WTC11 (cell line): Measurements from ENCODE around the gene AKAP10. TPM values are rescaled to one million over a fixed set of nuclear protein-coding genes. Genes with fewer than 3 reads are reported as not detected.
A peak's percentile ranks its signal among the peaks of the same experiment; 100 is the strongest.

Experiments
- AFF4 ChIP-seq: sonication (generic); formaldehyde crosslinking; IDR thresholded peaks from 2 replicates; pipeline ENCODE4 v1.8.1; 2023; ENCODE audit warnings: mild to moderate bottlenecking, missing genetic modification reagents, borderline replicate concordance
- CREM ChIP-seq: sonication (generic); formaldehyde crosslinking; IDR thresholded peaks from 2 replicates; pipeline ENCODE4 v1.8.1; 2022; ENCODE audit warnings: mild to moderate bottlenecking, missing genetic modification reagents, moderate library complexity
- FOXJ3 ChIP-seq: sonication (generic); formaldehyde crosslinking; IDR thresholded peaks from 2 replicates; pipeline ENCODE4 v1.9.0; 2021; ENCODE audit warnings: missing genetic modification reagents, mild to moderate bottlenecking, borderline replicate concordance
- GABPB1 ChIP-seq: sonication (generic); formaldehyde crosslinking; IDR thresholded peaks from 2 replicates; pipeline ENCODE4 v1.8.1; 2023; ENCODE audit warnings: mild to moderate bottlenecking, missing genetic modification reagents
- GRHL2 ChIP-seq: fragments of 250-450 bp; sonication (Bioruptor Pico); IDR thresholded peaks from 2 replicates; pipeline ENCODE4 v1.8.0; 2022; ENCODE audit warnings: mild to moderate bottlenecking, moderate library complexity; ENCODE audit not compliant: insufficient replicate concordance, severe bottlenecking
- GTF2I ChIP-seq: fragments of 250-450 bp; sonication (Bioruptor Pico); conservative IDR thresholded peaks from 2 replicates; pipeline ENCODE4 v1.4.0; 2021; ENCODE audit warnings: mild to moderate bottlenecking
- RELA ChIP-seq: sonication (generic); formaldehyde crosslinking; IDR thresholded peaks from 2 replicates; pipeline ENCODE4 v1.8.1; 2022; ENCODE audit warnings: missing genetic modification reagents, mild to moderate bottlenecking, borderline replicate concordance
- SMAD4 ChIP-seq: sonication (generic); formaldehyde crosslinking; IDR thresholded peaks from 2 replicates; pipeline ENCODE4 v1.8.0; 2022; ENCODE audit warnings: mild to moderate bottlenecking, missing genetic modification reagents
- STAT6 ChIP-seq: sonication (generic); formaldehyde crosslinking; conservative IDR thresholded peaks from 2 replicates; pipeline ENCODE4 v1.8.1; 2023; ENCODE audit warnings: mild to moderate bottlenecking, low read depth, missing genetic modification reagents, moderate library complexity
- TEAD1 ChIP-seq: sonication (generic); formaldehyde crosslinking; IDR thresholded peaks from 2 replicates; pipeline ENCODE4 v1.8.0; 2022; ENCODE audit warnings: mild to moderate bottlenecking, missing genetic modification reagents
- TP53 ChIP-seq: sonication (generic); formaldehyde crosslinking; IDR thresholded peaks from 2 replicates; pipeline ENCODE4 v1.8.1; 2023; ENCODE audit warnings: mild to moderate bottlenecking, missing genetic modification reagents
- ZNF219 ChIP-seq: sonication (generic); formaldehyde crosslinking; IDR thresholded peaks from 2 replicates; pipeline ENCODE4 v1.8.0; 2023; ENCODE audit warnings: missing genetic modification reagents, mild to moderate bottlenecking, borderline replicate concordance
- ZNF281 ChIP-seq: sonication (generic); formaldehyde crosslinking; IDR thresholded peaks from 2 replicates; pipeline ENCODE4 v1.8.0; 2023; ENCODE audit warnings: mild to moderate bottlenecking, missing genetic modification reagents
- total RNA-seq: library from RNA; stranded (reverse); gene quantifications from 3 replicates; pipeline ENCODE4 v1.2.3, GENCODE V29; 2021
- TF ChIP-seq, protein P1 (sequence below): sonication (generic); formaldehyde crosslinking; IDR thresholded peaks from 2 replicates; pipeline ENCODE4 v1.8.0; 2022; ENCODE audit warnings: missing genetic modification reagents
- TF ChIP-seq, protein P2 (sequence below): sonication (generic); formaldehyde crosslinking; IDR thresholded peaks from 2 replicates; pipeline ENCODE4 v1.8.1; 2023; ENCODE audit warnings: mild to moderate bottlenecking, missing genetic modification reagents
- TF ChIP-seq, protein P3 (sequence below): sonication (generic); formaldehyde crosslinking; IDR thresholded peaks from 2 replicates; pipeline ENCODE4 v1.8.1; 2023; ENCODE audit warnings: mild to moderate bottlenecking, missing genetic modification reagents, moderate library complexity
- TF ChIP-seq, protein P4 (sequence below): sonication (generic); formaldehyde crosslinking; IDR thresholded peaks from 2 replicates; pipeline ENCODE4 v1.8.1; 2023; ENCODE audit warnings: mild to moderate bottlenecking, moderate library complexity, missing genetic modification reagents
- TF ChIP-seq, protein P5 (sequence below): fragments of 250-450 bp; sonication (Bioruptor Pico); IDR thresholded peaks from 2 replicates; pipeline ENCODE4 v2.1.2; 2022; ENCODE audit warnings: mild to moderate bottlenecking, moderate library complexity

AKAP10 gene
- total RNA-seq, 1 experiment from 2014 or later = 29.9 TPM

GRCh38 chr17:19867329-19868078 lies 110.1 kb downstream of the AKAP10 start, which contains the start of gene ULK2 (continued):
- TF ChIP-seq ZNF281 (CRISPR knock-in tag) (no peak), TP53 (CRISPR knock-in tag) (no peak), ZNF219 (CRISPR knock-in tag) (no peak), TEAD1 (CRISPR knock-in tag) (no peak), RELA (no peak), GABPB1 (CRISPR knock-in tag) (no peak), CREM (no peak; the same call in 1 of the 2 replicates), FOXJ3 (CRISPR knock-in tag) (no peak), STAT6 (no peak), GRHL2 (CRISPR knock-in tag) (no peak), SMAD4 (CRISPR knock-in tag) (no peak), GTF2I (CRISPR knock-in tag) (no peak), AFF4 (CRISPR knock-in tag) (no peak)
- TF ChIP-seq, protein P1, sequence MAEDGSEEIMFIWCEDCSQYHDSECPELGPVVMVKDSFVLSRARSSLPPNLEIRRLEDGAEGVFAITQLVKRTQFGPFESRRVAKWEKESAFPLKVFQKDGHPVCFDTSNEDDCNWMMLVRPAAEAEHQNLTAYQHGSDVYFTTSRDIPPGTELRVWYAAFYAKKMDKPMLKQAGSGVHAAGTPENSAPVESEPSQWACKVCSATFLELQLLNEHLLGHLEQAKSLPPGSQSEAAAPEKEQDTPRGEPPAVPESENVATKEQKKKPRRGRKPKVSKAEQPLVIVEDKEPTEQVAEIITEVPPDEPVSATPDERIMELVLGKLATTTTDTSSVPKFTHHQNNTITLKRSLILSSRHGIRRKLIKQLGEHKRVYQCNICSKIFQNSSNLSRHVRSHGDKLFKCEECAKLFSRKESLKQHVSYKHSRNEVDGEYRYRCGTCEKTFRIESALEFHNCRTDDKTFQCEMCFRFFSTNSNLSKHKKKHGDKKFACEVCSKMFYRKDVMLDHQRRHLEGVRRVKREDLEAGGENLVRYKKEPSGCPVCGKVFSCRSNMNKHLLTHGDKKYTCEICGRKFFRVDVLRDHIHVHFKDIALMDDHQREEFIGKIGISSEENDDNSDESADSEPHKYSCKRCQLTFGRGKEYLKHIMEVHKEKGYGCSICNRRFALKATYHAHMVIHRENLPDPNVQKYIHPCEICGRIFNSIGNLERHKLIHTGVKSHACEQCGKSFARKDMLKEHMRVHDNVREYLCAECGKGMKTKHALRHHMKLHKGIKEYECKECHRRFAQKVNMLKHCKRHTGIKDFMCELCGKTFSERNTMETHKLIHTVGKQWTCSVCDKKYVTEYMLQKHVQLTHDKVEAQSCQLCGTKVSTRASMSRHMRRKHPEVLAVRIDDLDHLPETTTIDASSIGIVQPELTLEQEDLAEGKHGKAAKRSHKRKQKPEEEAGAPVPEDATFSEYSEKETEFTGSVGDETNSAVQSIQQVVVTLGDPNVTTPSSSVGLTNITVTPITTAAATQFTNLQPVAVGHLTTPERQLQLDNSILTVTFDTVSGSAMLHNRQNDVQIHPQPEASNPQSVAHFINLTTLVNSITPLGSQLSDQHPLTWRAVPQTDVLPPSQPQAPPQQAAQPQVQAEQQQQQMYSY (CRISPR knock-in tag) = no peak
- TF ChIP-seq, protein P2, sequence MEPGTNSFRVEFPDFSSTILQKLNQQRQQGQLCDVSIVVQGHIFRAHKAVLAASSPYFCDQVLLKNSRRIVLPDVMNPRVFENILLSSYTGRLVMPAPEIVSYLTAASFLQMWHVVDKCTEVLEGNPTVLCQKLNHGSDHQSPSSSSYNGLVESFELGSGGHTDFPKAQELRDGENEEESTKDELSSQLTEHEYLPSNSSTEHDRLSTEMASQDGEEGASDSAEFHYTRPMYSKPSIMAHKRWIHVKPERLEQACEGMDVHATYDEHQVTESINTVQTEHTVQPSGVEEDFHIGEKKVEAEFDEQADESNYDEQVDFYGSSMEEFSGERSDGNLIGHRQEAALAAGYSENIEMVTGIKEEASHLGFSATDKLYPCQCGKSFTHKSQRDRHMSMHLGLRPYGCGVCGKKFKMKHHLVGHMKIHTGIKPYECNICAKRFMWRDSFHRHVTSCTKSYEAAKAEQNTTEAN = peak; percentile 10; the same call in 1 of the 2 replicates
- TF ChIP-seq, protein P3, sequence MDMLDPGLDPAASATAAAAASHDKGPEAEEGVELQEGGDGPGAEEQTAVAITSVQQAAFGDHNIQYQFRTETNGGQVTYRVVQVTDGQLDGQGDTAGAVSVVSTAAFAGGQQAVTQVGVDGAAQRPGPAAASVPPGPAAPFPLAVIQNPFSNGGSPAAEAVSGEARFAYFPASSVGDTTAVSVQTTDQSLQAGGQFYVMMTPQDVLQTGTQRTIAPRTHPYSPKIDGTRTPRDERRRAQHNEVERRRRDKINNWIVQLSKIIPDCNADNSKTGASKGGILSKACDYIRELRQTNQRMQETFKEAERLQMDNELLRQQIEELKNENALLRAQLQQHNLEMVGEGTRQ = no peak
- TF ChIP-seq, protein P4, sequence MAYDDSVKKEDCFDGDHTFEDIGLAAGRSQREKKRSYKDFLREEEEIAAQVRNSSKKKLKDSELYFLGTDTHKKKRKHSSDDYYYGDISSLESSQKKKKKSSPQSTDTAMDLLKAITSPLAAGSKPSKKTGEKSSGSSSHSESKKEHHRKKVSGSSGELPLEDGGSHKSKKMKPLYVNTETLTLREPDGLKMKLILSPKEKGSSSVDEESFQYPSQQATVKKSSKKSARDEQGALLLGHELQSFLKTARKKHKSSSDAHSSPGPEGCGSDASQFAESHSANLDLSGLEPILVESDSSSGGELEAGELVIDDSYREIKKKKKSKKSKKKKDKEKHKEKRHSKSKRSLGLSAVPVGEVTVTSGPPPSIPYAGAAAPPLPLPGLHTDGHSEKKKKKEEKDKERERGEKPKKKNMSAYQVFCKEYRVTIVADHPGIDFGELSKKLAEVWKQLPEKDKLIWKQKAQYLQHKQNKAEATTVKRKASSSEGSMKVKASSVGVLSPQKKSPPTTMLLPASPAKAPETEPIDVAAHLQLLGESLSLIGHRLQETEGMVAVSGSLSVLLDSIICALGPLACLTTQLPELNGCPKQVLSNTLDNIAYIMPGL (CRISPR knock-in tag) = no peak; the same call in none of the 2 replicates
- TF ChIP-seq, protein P5, sequence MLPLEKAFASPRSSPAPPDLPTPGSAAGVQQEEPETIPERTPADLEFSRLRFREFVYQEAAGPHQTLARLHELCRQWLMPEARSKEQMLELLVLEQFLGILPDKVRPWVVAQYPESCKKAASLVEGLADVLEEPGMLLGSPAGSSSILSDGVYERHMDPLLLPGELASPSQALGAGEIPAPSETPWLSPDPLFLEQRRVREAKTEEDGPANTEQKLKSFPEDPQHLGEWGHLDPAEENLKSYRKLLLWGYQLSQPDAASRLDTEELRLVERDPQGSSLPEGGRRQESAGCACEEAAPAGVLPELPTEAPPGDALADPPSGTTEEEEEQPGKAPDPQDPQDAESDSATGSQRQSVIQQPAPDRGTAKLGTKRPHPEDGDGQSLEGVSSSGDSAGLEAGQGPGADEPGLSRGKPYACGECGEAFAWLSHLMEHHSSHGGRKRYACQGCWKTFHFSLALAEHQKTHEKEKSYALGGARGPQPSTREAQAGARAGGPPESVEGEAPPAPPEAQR (CRISPR knock-in tag) = 0 out of 2 replicates have a peak, but pooled peaks have one; percentile 42
